H9 (cell line): ENCODE data around the gene GCGR. TPM values are rescaled to one million over a fixed set of nuclear protein-coding genes. Genes with fewer than 3 reads are reported as not detected.
A peak's percentile ranks its signal among the peaks of the same experiment; 100 is the strongest.

ENCODE experiments used
- DNase-seq: peaks from one replicate; pipeline ENCODE4 v3.0.0-alpha.2; 2017
- H2AFZ ChIP-seq: one replicate; pipeline ENCODE4 v1.6.1; 2013; ENCODE audit warnings: mild to moderate bottlenecking, low read length, control low read depth, moderate library complexity
- H2AK5ac ChIP-seq: 2 replicates; pipeline ENCODE4 v1.6.1; 2013; ENCODE audit warnings: low read length, control low read depth, mixed read lengths; ENCODE audit not compliant: insufficient read length
- H2BK120ac ChIP-seq: one replicate; pipeline ENCODE4 v1.6.1; 2013; ENCODE audit warnings: low read depth, mild to moderate bottlenecking, low read length, control low read depth, inconsistent platforms; ENCODE audit not compliant: poor library complexity, severe bottlenecking
- H2BK12ac ChIP-seq: 2 replicates; pipeline ENCODE4 v1.6.1; 2013; ENCODE audit warnings: low read length, control low read depth, mixed read lengths, low read depth; ENCODE audit not compliant: insufficient read length
- H2BK15ac ChIP-seq: 2 replicates; pipeline ENCODE4 v1.6.1; 2013; ENCODE audit warnings: low read depth, low read length, control low read depth
- H2BK20ac ChIP-seq: one replicate; pipeline ENCODE4 v1.6.1; 2013; ENCODE audit warnings: low read depth, mild to moderate bottlenecking, low read length, control low read depth, inconsistent platforms; ENCODE audit not compliant: poor library complexity, severe bottlenecking
- H2BK5ac ChIP-seq: 2 replicates; pipeline ENCODE4 v1.6.1; 2013; ENCODE audit warnings: low read length, control low read depth, mixed read lengths; ENCODE audit not compliant: insufficient read length
- H3K14ac ChIP-seq: 2 replicates; pipeline ENCODE4 v1.6.1; 2013; ENCODE audit warnings: low read length, control low read depth; ENCODE audit not compliant: insufficient read depth
- H3K18ac ChIP-seq: 2 replicates; pipeline ENCODE4 v1.6.1; 2013; ENCODE audit warnings: low read depth, mild to moderate bottlenecking, mixed read lengths, low read length, control low read depth; ENCODE audit not compliant: insufficient read length
- H3K23ac ChIP-seq: 2 replicates; pipeline ENCODE4 v1.6.1; 2013; ENCODE audit warnings: low read length, control low read depth, mixed read lengths, low read depth; ENCODE audit not compliant: insufficient read length
- H3K23me2 ChIP-seq: 2 replicates; pipeline ENCODE4 v1.6.1; 2013; ENCODE audit warnings: low read depth, mild to moderate bottlenecking, mixed read lengths, low read length, control low read depth; ENCODE audit not compliant: insufficient read length, poor library complexity, severe bottlenecking
- H3K27ac ChIP-seq: 2 replicates; pipeline ENCODE4 v1.5.1; 2013; ENCODE audit warnings: low read length, control low read depth, mixed read lengths, low read depth; ENCODE audit not compliant: insufficient read length
- H3K27me3 ChIP-seq: 2 replicates; pipeline ENCODE4 v1.6.1; 2013; ENCODE audit warnings: low read length, control low read depth, inconsistent platforms; ENCODE audit not compliant: insufficient read depth
- H3K4ac ChIP-seq: 2 replicates; pipeline ENCODE4 v1.6.1; 2013; ENCODE audit warnings: low read depth, mild to moderate bottlenecking, control low read depth, inconsistent platforms, low read length, moderate library complexity
- H3K4me1 ChIP-seq: 2 replicates; pipeline ENCODE4 v1.6.1; 2013; ENCODE audit warnings: low read length, control low read depth, inconsistent platforms; ENCODE audit not compliant: insufficient read depth
- H3K4me2 ChIP-seq: 2 replicates; pipeline ENCODE4 v1.6.1; 2013; ENCODE audit warnings: low read length, control low read depth, mixed read lengths; ENCODE audit not compliant: insufficient read length, insufficient read depth
- H3K56ac ChIP-seq: 2 replicates; pipeline ENCODE4 v1.6.1; 2013; ENCODE audit warnings: low read depth, mild to moderate bottlenecking, mixed read lengths, low read length, control low read depth; ENCODE audit not compliant: insufficient read length
- H3K79me1 ChIP-seq: 2 replicates; pipeline ENCODE4 v1.6.1; 2013; ENCODE audit warnings: low read depth, mild to moderate bottlenecking, moderate library complexity, low read length, control low read depth, inconsistent platforms; ENCODE audit not compliant: insufficient read depth, poor library complexity, severe bottlenecking
- H3K79me2 ChIP-seq: 2 replicates; pipeline ENCODE4 v1.6.1; 2013; ENCODE audit warnings: low read length, control low read depth, inconsistent platforms; ENCODE audit not compliant: insufficient read depth
- H3K9ac ChIP-seq: 2 replicates; pipeline ENCODE4 v1.6.1; 2013; ENCODE audit warnings: low read length, control low read depth, mixed read lengths; ENCODE audit not compliant: insufficient read length; ENCODE audit errors: extremely low read depth
- H3K9me3 ChIP-seq: one replicate; pipeline ENCODE4 v1.6.1; 2013; ENCODE audit warnings: low read depth, low read length, inconsistent platforms; ENCODE audit not compliant: control insufficient read depth
- H3T11ph ChIP-seq: one replicate; pipeline ENCODE4 v1.6.1; 2013; ENCODE audit warnings: mild to moderate bottlenecking, low read length, control low read depth, inconsistent platforms
- H4K20me1 ChIP-seq: one replicate; pipeline ENCODE4 v1.6.1; 2013; ENCODE audit not compliant: control insufficient read depth, insufficient read length, insufficient read depth
- H4K5ac ChIP-seq: 2 replicates; pipeline ENCODE4 v1.6.1; 2013; ENCODE audit warnings: low read depth, mild to moderate bottlenecking, mixed read lengths, low read length, control low read depth; ENCODE audit not compliant: insufficient read length
- H4K8ac ChIP-seq: replicated peaks from 2 replicates; pipeline ENCODE4 v1.6.1; 2013; ENCODE audit warnings: low read length, control low read depth, mixed read lengths, low read depth; ENCODE audit not compliant: insufficient read length
- H4K91ac ChIP-seq: 2 replicates; pipeline ENCODE4 v1.6.1; 2013; ENCODE audit warnings: low read depth, mild to moderate bottlenecking, moderate library complexity, mixed read lengths, low read length, control low read depth; ENCODE audit not compliant: insufficient read length
- H3K27ac Mint-ChIP-seq, 3 experiments: 2 replicates in 2 of 3; 3 replicates in 1 of 3; pipeline ENCODE4 v1.8.0; 2020 to 2021; ENCODE audit warnings: mixed read lengths in 3 of 3, mild to moderate bottlenecking in 1 of 3, moderate library complexity in 1 of 3
- H3K27me3 Mint-ChIP-seq: 2 replicates; pipeline ENCODE4 v1.8.0; 2021; ENCODE audit warnings: low read depth, mild to moderate bottlenecking, moderate library complexity, mixed read lengths
- H3K36me3 Mint-ChIP-seq, 3 experiments: 2 replicates in 2 of 3; 3 replicates in 1 of 3; pipeline ENCODE4 v1.8.0; 2020 to 2021; ENCODE audit warnings: low read depth in 3 of 3, mixed read lengths in 3 of 3; ENCODE audit not compliant: insufficient read depth in 1 of 3
- H3K4me1 Mint-ChIP-seq, 2 experiments: 2 replicates each; pipeline ENCODE4 v1.8.0; 2020; ENCODE audit warnings: mixed read lengths in 2 of 2
- H3K4me3 Mint-ChIP-seq, 2 experiments: 2 replicates in 1 of 2; 3 replicates in 1 of 2; pipeline ENCODE4 v1.8.0; 2020 to 2021; ENCODE audit warnings: mild to moderate bottlenecking in 2 of 2, mixed read lengths in 2 of 2, moderate library complexity in 1 of 2
- H3K9me3 Mint-ChIP-seq, 2 experiments: 2 replicates in 1 of 2; 3 replicates in 1 of 2; pipeline ENCODE4 v1.8.0; 2020; ENCODE audit warnings: mild to moderate bottlenecking in 2 of 2, mixed read lengths in 2 of 2, moderate library complexity in 1 of 2
- CTCF ChIP-seq: fragments of 200-600 bp; sonication (generic); conservative IDR thresholded peaks from 3 replicates; pipeline ENCODE4 v1.8.0; 2021; ENCODE audit warnings: antibody characterized with exemption, mild to moderate bottlenecking
- WGBS: extraction: QIAGEN DNeasy Blood & Tissue Kit; methylation state at CpG from one replicate; pipeline ENCODE4 v1.1.7; 2013; ENCODE audit warnings: missing lambda C conversion rate, low lambda C conversion rate, mixed read lengths; ENCODE audit not compliant: insufficient read length; ENCODE audit errors: extremely low coverage; 5-methylcytosine and 5-hydroxymethylcytosine counted together
- total RNA-seq: library from RNA; stranded (reverse); gene quantifications from 2 replicates; pipeline ENCODE4 v1.2.1, GENCODE V29; 2021

The GCGR gene
- total RNA-seq, 1 experiment from 2014 or later: 0.24 TPM

GRCh38 chr17:81851423-81851822 lies 47.5 kb downstream of the GCGR start:
- no peak overlapping the region for H2BK120ac ChIP-seq
- H3K79me2 ChIP-seq: no peaks in the 10 kb centered on the region
- Mint-ChIP-seq H3K36me3 (peaks cover 31 to 75% (median 63%) of the 10 kb centered on the region in 3 experiments; a peak in 6 of 7 replicates), H3K9me3 (no peaks in the 10 kb centered on the region), H3K27me3 (no peaks in the 10 kb centered on the region; the same call in 1 of the 2 replicates), H3K27ac (peak overlapping the region in 1 of 3 experiments; percentile 35; a peak in 1 of 7 replicates), H3K4me3 (no peak overlapping the region), H3K4me1 (no peaks in the 10 kb centered on the region)
- no peak overlapping the region for H3T11ph ChIP-seq
- H3K4me1 ChIP-seq: no peaks in the 10 kb centered on the region
- H2AFZ ChIP-seq: no peak overlapping the region
- no peak overlapping the region for H3K14ac ChIP-seq
- H4K8ac ChIP-seq: no peak overlapping the region
- no peak overlapping the region for H2BK12ac ChIP-seq
- H3K4me2 ChIP-seq: no peak overlapping the region
- no peak overlapping the region for H3K18ac ChIP-seq
- H3K23ac ChIP-seq: no peak overlapping the region
- no peaks in the 10 kb centered on the region for H3K79me1 ChIP-seq
- H2AK5ac ChIP-seq: no peak overlapping the region
- H3K9me3 ChIP-seq: no peaks in the 10 kb centered on the region
- no peak overlapping the region for H2BK5ac ChIP-seq
- H4K5ac ChIP-seq: no peak overlapping the region
- peaks cover 2% of the 10 kb centered on the region for H4K20me1 ChIP-seq
- no peak overlapping the region for H3K27ac ChIP-seq
- no peak overlapping the region for H3K9ac ChIP-seq
- TF ChIP-seq CTCF: no peak
- no peaks in the 10 kb centered on the region for H3K23me2 ChIP-seq
- no CpG with 5 or more reads among the region's 16 CpGs for WGBS
- no peak for DNase-seq
- H2BK20ac ChIP-seq: no peak overlapping the region
- H3K27me3 ChIP-seq: no peaks in the 10 kb centered on the region
- H3K4ac ChIP-seq: no peak overlapping the region
- no peak overlapping the region for H4K91ac ChIP-seq
- no peak overlapping the region for H2BK15ac ChIP-seq
- H3K56ac ChIP-seq: no peak overlapping the region
